Vagina (tissue), 2 donors: ENCODE data around the gene URI1. TPM values are rescaled to one million over a fixed set of nuclear protein-coding genes. Genes with fewer than 3 reads are reported as not detected.

Experiments used
- DNase-seq, 2 donors: peaks; one replicate each; pipeline ENCODE4 v3.0.0-alpha.2; 2017; ENCODE audit errors: extremely low spot score in 2 of 2
- H3K27ac ChIP-seq: fragments of 200-600 bp; sonication (generic); one replicate; pipeline ENCODE4 v1.5.1; 2019
- H3K27me3 ChIP-seq: fragments of 200-600 bp; sonication (generic); one replicate; pipeline ENCODE4 v1.5.1; 2019
- H3K36me3 ChIP-seq, 2 donors: fragments of 200-600 bp; sonication (generic); one replicate each; pipeline ENCODE4 v1.5.1; 2017 to 2019
- H3K4me1 ChIP-seq: fragments of 200-600 bp; sonication (generic); one replicate; pipeline ENCODE4 v1.5.1; 2019
- H3K4me3 ChIP-seq, 2 donors: fragments of 200-600 bp; sonication (generic); 1 replicate in 1 of 2; 2 replicates in 1 of 2; pipeline ENCODE4 v1.5.1; 2016 to 2019
- H3K9me3 ChIP-seq: fragments of 200-600 bp; sonication (generic); one replicate; pipeline ENCODE4 v1.5.1; 2019
- POLR2A ChIP-seq, 2 donors: fragments of 450-650 bp; IDR thresholded peaks; one replicate each; pipeline ENCODE4 v1.6.1; 2017; ENCODE audit warnings: antibody characterized with exemption in 2 of 2, mild to moderate bottlenecking in 2 of 2, moderate library complexity in 2 of 2
- POLR2AphosphoS5 ChIP-seq, 2 donors: sonication (generic); formaldehyde crosslinking; IDR thresholded peaks; one replicate each; pipeline ENCODE4 v1.9.0; 2017; ENCODE audit warnings: antibody characterized with exemption in 2 of 2, mild to moderate bottlenecking in 2 of 2, low read depth in 1 of 2; ENCODE audit not compliant: insufficient read depth in 1 of 2
- intact Hi-C: fragments of 100-400 bp; cut with DNase I; formaldehyde crosslinking; loops from one replicate; pipeline ENCODE4 v1.15.1; 2023
- total RNA-seq: library from RNA; depleted of rRNA; stranded (reverse); fragments of >200 nt; gene quantifications from one replicate; pipeline ENCODE4 v1.2.3, GENCODE V29; 2016
- TF ChIP-seq, protein P1 (sequence below), 3 experiments: fragments of 450-650 bp in 2 of 3; fragments of 200-600 bp in 1 of 3; sonication (generic) in 1 of 3; IDR thresholded peaks; one replicate each; pipeline ENCODE4 v1.5.1; 2017 to 2019; ENCODE audit warnings: antibody characterized with exemption in 3 of 3, mild to moderate bottlenecking in 2 of 3, moderate library complexity in 2 of 3

Gene URI1
- total RNA-seq, 1 donor from 2014 or later: 39.8 TPM

GRCh38 chr19:29928831-29929230 is 13.2 kb upstream of the URI1 start:
- H3K9me3 ChIP-seq: no peaks in the 10 kb centered on the region
- intact Hi-C loops: no loop called here
- H3K4me1 ChIP-seq: no peaks in the 10 kb centered on the region
- no peaks in the 10 kb centered on the region for H3K27me3 ChIP-seq
- no peak for DNase-seq
- H3K4me3 ChIP-seq: no peak overlapping the region
- H3K27ac ChIP-seq: no peak overlapping the region
- H3K36me3 ChIP-seq: no peaks in the 10 kb centered on the region
- TF ChIP-seq, protein P1, sequence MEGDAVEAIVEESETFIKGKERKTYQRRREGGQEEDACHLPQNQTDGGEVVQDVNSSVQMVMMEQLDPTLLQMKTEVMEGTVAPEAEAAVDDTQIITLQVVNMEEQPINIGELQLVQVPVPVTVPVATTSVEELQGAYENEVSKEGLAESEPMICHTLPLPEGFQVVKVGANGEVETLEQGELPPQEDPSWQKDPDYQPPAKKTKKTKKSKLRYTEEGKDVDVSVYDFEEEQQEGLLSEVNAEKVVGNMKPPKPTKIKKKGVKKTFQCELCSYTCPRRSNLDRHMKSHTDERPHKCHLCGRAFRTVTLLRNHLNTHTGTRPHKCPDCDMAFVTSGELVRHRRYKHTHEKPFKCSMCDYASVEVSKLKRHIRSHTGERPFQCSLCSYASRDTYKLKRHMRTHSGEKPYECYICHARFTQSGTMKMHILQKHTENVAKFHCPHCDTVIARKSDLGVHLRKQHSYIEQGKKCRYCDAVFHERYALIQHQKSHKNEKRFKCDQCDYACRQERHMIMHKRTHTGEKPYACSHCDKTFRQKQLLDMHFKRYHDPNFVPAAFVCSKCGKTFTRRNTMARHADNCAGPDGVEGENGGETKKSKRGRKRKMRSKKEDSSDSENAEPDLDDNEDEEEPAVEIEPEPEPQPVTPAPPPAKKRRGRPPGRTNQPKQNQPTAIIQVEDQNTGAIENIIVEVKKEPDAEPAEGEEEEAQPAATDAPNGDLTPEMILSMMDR (IDR thresholded peaks at IDR 0.05): no peak
- TF ChIP-seq POLR2A (IDR thresholded peaks at IDR 0.05): no peak
- TF ChIP-seq POLR2AphosphoS5 (IDR thresholded peaks at IDR 0.05; ENCODE audit: insufficient read depth in 1 of 2, low read depth in 1 of 2): no peak

DNA sequence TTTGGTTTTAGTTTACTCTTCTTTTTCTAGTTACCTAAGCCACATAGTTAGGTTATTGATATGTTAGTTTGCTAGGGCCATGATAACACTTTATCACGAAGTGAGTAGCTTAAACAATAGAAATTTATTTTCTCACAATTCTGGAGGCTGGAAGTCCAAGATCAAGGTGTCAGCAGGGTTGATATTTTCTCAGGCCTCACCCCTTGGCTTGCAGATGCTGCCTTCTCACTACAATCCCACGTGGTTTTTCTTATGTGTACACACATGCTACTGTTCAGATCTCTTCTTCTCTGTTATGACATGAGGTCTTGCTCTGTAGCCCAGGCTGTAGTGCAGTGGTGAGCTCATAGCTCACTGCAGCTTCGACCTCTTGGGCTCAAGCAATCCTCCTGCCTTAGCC is 7.8 kb upstream of the URI1 start:
- no peak overlapping the region for H3K27ac ChIP-seq
- no peaks in the 10 kb centered on the region for H3K27me3 ChIP-seq
- no peaks in the 10 kb centered on the region for H3K36me3 ChIP-seq
- H3K4me1 ChIP-seq: no peaks in the 10 kb centered on the region
- intact Hi-C loops: no loop called here
- H3K4me3 ChIP-seq: no peak overlapping the region
- no peak for DNase-seq
- peaks cover 3% of the 10 kb centered on the region for H3K9me3 ChIP-seq
- TF ChIP-seq POLR2A (IDR thresholded peaks at IDR 0.05): no peak
- no peak for TF ChIP-seq POLR2AphosphoS5 (IDR thresholded peaks at IDR 0.05; ENCODE audit: insufficient read depth in 1 of 2, low read depth in 1 of 2)
- TF ChIP-seq, protein P1 (IDR thresholded peaks at IDR 0.05): no peak

- no peaks in the 10 kb centered on the region for H3K27me3 ChIP-seq
- no peaks in the 10 kb centered on the region for H3K4me1 ChIP-seq
- no peak overlapping the region for H3K27ac ChIP-seq
- peaks cover 3% of the 10 kb centered on the region for H3K9me3 ChIP-seq
- intact Hi-C loops: no loop called here
- H3K36me3 ChIP-seq: no peaks in the 10 kb centered on the region
- TF ChIP-seq POLR2AphosphoS5 (IDR thresholded peaks at IDR 0.05; ENCODE audit: insufficient read depth in 1 of 2, low read depth in 1 of 2): no peak
- TF ChIP-seq POLR2A (IDR thresholded peaks at IDR 0.05): no peak
- TF ChIP-seq, protein P1 (IDR thresholded peaks at IDR 0.05): no peak
- no peak overlapping the region for H3K4me3 ChIP-seq
- no peak for DNase-seq
Measured at GRCh38 chr19:29934781-29935180, 7.3 kb upstream of the URI1 start.

DNA sequence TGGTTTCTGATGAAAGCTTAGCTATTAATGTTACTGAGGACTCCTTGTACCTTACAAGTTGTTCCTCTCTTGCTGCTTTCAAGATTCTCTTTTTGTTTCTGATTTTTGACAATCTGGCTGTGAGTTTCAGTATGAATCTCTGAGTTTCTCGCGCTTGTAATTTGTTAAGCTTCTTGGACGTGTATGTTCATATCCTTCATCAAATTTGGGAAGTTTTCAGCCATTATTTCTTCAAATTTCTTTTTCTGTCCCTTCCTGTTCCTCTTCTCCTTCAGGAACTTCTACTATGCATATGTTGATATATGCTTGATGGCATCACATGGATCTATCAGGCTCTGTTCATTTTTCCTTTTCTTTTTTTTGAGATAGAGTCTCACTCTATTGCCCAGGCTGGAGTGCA is 5.6 kb upstream of the URI1 start:
- intact Hi-C loops: no loop called here

DNA sequence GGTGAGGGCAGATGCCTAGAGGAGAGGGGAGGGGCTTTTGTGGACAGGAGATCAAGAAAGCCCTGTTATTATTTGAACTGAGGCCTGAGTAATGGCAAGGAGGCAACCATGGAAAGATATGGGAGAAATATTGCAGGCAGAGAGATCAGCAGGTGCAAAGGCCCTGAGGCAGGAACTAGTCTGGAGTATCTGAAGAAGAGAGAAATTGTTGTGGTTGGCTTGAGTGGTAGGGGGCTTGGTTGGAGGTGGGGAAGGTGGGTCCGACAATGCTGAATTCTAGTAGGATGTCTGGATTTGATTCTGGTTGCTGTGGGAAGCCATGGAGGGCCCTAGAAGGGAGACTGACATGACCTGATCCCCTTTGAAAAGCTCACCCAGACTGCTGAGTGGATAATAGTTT is 2.4 kb upstream of the URI1 start:
- H3K4me1 ChIP-seq: peaks cover 29% of the 10 kb centered on the region
- no peaks in the 10 kb centered on the region for H3K9me3 ChIP-seq
- H3K4me3 ChIP-seq: no peak overlapping the region
- intact Hi-C loops: no loop called here
- no peak for TF ChIP-seq POLR2AphosphoS5 (IDR thresholded peaks at IDR 0.05; ENCODE audit: insufficient read depth in 1 of 2, low read depth in 1 of 2)
- TF ChIP-seq, protein P1 (IDR thresholded peaks at IDR 0.05): no peak
- TF ChIP-seq POLR2A (IDR thresholded peaks at IDR 0.05): no peak
- no peak for DNase-seq
- no peaks in the 10 kb centered on the region for H3K27me3 ChIP-seq
- no peaks in the 10 kb centered on the region for H3K36me3 ChIP-seq
- no peak overlapping the region for H3K27ac ChIP-seq

More for the DNA sequence above, 5.6 kb upstream of the URI1 start:
- no peaks in the 10 kb centered on the region for H3K27me3 ChIP-seq
- no peak for DNase-seq
- peaks cover 3% of the 10 kb centered on the region for H3K9me3 ChIP-seq
- no peaks in the 10 kb centered on the region for H3K36me3 ChIP-seq
- peaks cover 9% of the 10 kb centered on the region for H3K4me1 ChIP-seq
- H3K4me3 ChIP-seq: no peak overlapping the region
- no peak overlapping the region for H3K27ac ChIP-seq
- TF ChIP-seq POLR2A (IDR thresholded peaks at IDR 0.05) (no peak), POLR2AphosphoS5 (IDR thresholded peaks at IDR 0.05; ENCODE audit: insufficient read depth in 1 of 2, low read depth in 1 of 2) (no peak)
